Loucy (cell line): ENCODE data around the gene GID8.

ENCODE experiments used
- H2AFZ ChIP-seq: fragments of 200-600 bp; sonication (generic); 2 replicates; pipeline ENCODE4 v1.6.0; 2016; ENCODE audit warnings: antibody characterized with exemption, mild to moderate bottlenecking, low read length, moderate library complexity
- H3F3A ChIP-seq: fragments of 200-600 bp; 2 replicates; pipeline ENCODE4 v1.6.0; 2016; ENCODE audit warnings: antibody characterized with exemption, low read depth, mild to moderate bottlenecking
- H3K27me3 ChIP-seq: fragments of 200-600 bp; sonication (generic); 2 replicates; pipeline ENCODE4 v1.6.1; 2014; ENCODE audit warnings: low read length, mild to moderate bottlenecking; ENCODE audit not compliant: insufficient read depth, poor library complexity, severe bottlenecking
- H3K36me3 ChIP-seq: fragments of 200-600 bp; sonication (generic); 2 replicates; pipeline ENCODE4 v1.6.1; 2016; ENCODE audit warnings: low read length; ENCODE audit not compliant: insufficient read depth
- H3K4me1 ChIP-seq: fragments of 200-600 bp; sonication (generic); 2 replicates; pipeline ENCODE4 v1.5.1; 2014; ENCODE audit warnings: low read length, mild to moderate bottlenecking; ENCODE audit not compliant: insufficient read depth, poor library complexity, severe bottlenecking
- H3K4me2 ChIP-seq: fragments of 200-600 bp; sonication (generic); 2 replicates; pipeline ENCODE4 v1.6.0; 2014; ENCODE audit warnings: antibody characterized with exemption, low read length, low read depth, mild to moderate bottlenecking; ENCODE audit not compliant: poor library complexity, severe bottlenecking
- H3K4me3 ChIP-seq: fragments of 200-600 bp; sonication (generic); 2 replicates; pipeline ENCODE4 v1.5.1; 2014; ENCODE audit warnings: low read length, mild to moderate bottlenecking, mixed read lengths; ENCODE audit not compliant: poor library complexity, severe bottlenecking
- H3K79me2 ChIP-seq: fragments of 200-600 bp; sonication (generic); 2 replicates; pipeline ENCODE4 v1.6.1; 2014; ENCODE audit warnings: low read length; ENCODE audit not compliant: insufficient read depth
- H3K9ac ChIP-seq: fragments of 200-600 bp; sonication (generic); 2 replicates; pipeline ENCODE4 v1.6.0; 2014; ENCODE audit warnings: mild to moderate bottlenecking, low read depth, low read length, moderate library complexity; ENCODE audit not compliant: poor library complexity, severe bottlenecking
- H3K9me2 ChIP-seq: fragments of 200-600 bp; sonication (generic); replicated peaks from 2 replicates; pipeline ENCODE4 v1.6.1; 2016; ENCODE audit warnings: low read depth, low read length, mixed read lengths
- H3K9me3 ChIP-seq: fragments of 200-600 bp; sonication (generic); 2 replicates; pipeline ENCODE4 v1.6.1; 2014; ENCODE audit warnings: mild to moderate bottlenecking, antibody characterized with exemption, low read length, low read depth; ENCODE audit not compliant: insufficient read depth
- H4K20me1 ChIP-seq: fragments of 200-600 bp; sonication (generic); 2 replicates; pipeline ENCODE4 v1.6.0; 2014; ENCODE audit warnings: antibody characterized with exemption, low read length, mild to moderate bottlenecking; ENCODE audit not compliant: insufficient read depth, poor library complexity, severe bottlenecking
- CTCF ChIP-seq: fragments of 200-600 bp; sonication (generic); conservative IDR thresholded peaks from 2 replicates; pipeline ENCODE4 v1.5.1; 2014; ENCODE audit warnings: mild to moderate bottlenecking, antibody characterized with exemption, low read length
- EZH2phosphoT487 ChIP-seq: fragments of 200-600 bp; IDR thresholded peaks from 2 replicates; pipeline ENCODE4 v1.6.1; 2018; ENCODE audit warnings: antibody characterized with exemption, mild to moderate bottlenecking, moderate library complexity, borderline replicate concordance

GID8 gene

GRCh38 chr20:62975251-62975760, 37.4 kb downstream of the GID8 start:
- Histone ChIP-seq H3K79me2 (no peaks in the 10 kb centered on the region), H3K9ac (no peak overlapping the region), H3K4me2 (no peak overlapping the region), H3K27me3 (no peaks in the 10 kb centered on the region), H3K36me3 (no peaks in the 10 kb centered on the region), H3K9me3 (no peaks in the 10 kb centered on the region), H3K4me1 (peaks cover 33% of the 10 kb centered on the region), H3K4me3 (no peak overlapping the region), H4K20me1 (no peaks in the 10 kb centered on the region), H2AFZ (no peak overlapping the region), H3K9me2 (no peaks in the 10 kb centered on the region), H3F3A (no peaks in the 10 kb centered on the region)
- TF ChIP-seq EZH2phosphoT487: no peak
- TF ChIP-seq CTCF: no peak

- no peaks in the 10 kb centered on the region for H3K9me2 ChIP-seq
- no peaks in the 10 kb centered on the region for H4K20me1 ChIP-seq
- H3K4me2 ChIP-seq: no peak overlapping the region
- no peak overlapping the region for H2AFZ ChIP-seq
- no peaks in the 10 kb centered on the region for H3K9me3 ChIP-seq
- H3K4me1 ChIP-seq: peaks cover 40% of the 10 kb centered on the region
- no peaks in the 10 kb centered on the region for H3K79me2 ChIP-seq
- TF ChIP-seq CTCF: no peak
- no peak for TF ChIP-seq EZH2phosphoT487
- H3K4me3 ChIP-seq: no peak overlapping the region
- no peak overlapping the region for H3K9ac ChIP-seq
- H3K36me3 ChIP-seq: no peaks in the 10 kb centered on the region
- no peaks in the 10 kb centered on the region for H3K27me3 ChIP-seq
- H3F3A ChIP-seq: no peaks in the 10 kb centered on the region
Observed at GRCh38 chr20:62975812-62976508, 38.0 kb downstream of the GID8 start.

- Histone ChIP-seq H3K9me3 (no peaks in the 10 kb centered on the region), H2AFZ (no peak overlapping the region), H3K4me1 (peaks cover 47% of the 10 kb centered on the region), H3K9me2 (no peaks in the 10 kb centered on the region), H3K4me3 (no peak overlapping the region), H3K79me2 (no peaks in the 10 kb centered on the region), H3K9ac (no peak overlapping the region), H3K4me2 (no peak overlapping the region), H3K27me3 (no peaks in the 10 kb centered on the region), H3K36me3 (no peaks in the 10 kb centered on the region), H4K20me1 (no peaks in the 10 kb centered on the region), H3F3A (no peaks in the 10 kb centered on the region)
- TF ChIP-seq EZH2phosphoT487 (no peak), CTCF (no peak)
Observed at GRCh38 chr20:62976886-62977285, 38.9 kb downstream of the GID8 start.
